ENCODE results near the gene UBAC1. TPM values are rescaled to one million over a fixed set of nuclear protein-coding genes. Genes with fewer than 3 reads are reported as not detected.

The UBAC1 gene
- total RNA-seq, 4 donors from 2014 or later: 48.6 to 61.4 (median 55.9) TPM

DNA sequence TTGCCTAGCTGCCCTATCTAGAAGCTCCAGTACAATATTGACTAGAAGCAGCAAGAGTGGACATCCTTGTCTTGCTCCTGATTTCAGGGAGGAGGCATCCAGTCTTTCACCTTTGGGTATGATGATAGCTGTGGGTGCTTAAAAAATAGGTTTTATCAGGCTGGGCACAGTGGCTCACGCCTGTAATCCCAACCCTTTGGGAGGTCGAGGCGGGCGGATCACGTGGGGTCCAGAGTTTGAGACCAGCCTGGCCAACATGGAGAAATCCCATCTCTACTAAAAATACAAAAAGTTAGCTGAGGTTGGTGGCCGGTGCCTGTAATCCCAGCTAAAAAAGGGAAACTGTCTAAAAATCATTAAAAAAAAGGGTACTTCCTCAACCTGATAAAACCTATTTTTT lies 51.8 kb downstream of the UBAC1 start:
- DNase-seq (ENCODE audit: low spot score in 2 of 2): no peak
- 94 to 96% methylated on average over 6 of the region's 6 CpGs for WGBS, 2 donors

DNA sequence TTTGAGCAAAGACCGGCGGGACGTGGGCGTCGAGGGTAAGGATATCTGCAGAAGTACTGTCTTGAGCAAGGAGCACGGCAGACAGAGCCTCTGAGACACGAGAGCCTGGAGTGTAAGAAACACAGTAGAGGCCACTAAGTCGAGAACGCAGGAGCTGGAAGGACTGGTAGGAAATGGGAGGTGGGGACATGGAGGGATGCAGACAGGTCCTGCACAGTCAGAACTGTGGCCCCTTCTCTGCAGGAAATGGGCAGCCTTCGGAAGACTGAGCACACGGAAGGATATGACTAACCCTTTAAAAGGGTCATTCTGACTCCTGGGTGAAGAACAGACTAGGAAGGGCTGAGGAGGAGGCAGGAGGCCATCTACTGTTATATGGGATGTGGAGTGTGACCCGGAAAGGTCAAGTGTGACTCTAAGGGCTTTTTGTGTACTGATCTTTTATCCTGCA lies 52.4 kb downstream of the UBAC1 start:
- H3K4me3 ChIP-seq: peak overlapping the region in 2 of 4 donors; percentile 60 to 96
- H3K27ac ChIP-seq: no peak overlapping the region
- H3K27me3 ChIP-seq: no peaks in the 10 kb centered on the region
- H3K9me3 ChIP-seq: peaks cover 0 to 25% (median 3%) of the 10 kb centered on the region in 4 donors
- peaks cover 0 to 39% (median 0%) of the 10 kb centered on the region in 3 donors for H3K36me3 ChIP-seq
- DNase-seq (ENCODE audit: low spot score in 2 of 2): no peak
- WGBS, 2 donors: 84 to 89% methylated on average over 12 of the region's 12 CpGs
- TF ChIP-seq, protein P1, sequence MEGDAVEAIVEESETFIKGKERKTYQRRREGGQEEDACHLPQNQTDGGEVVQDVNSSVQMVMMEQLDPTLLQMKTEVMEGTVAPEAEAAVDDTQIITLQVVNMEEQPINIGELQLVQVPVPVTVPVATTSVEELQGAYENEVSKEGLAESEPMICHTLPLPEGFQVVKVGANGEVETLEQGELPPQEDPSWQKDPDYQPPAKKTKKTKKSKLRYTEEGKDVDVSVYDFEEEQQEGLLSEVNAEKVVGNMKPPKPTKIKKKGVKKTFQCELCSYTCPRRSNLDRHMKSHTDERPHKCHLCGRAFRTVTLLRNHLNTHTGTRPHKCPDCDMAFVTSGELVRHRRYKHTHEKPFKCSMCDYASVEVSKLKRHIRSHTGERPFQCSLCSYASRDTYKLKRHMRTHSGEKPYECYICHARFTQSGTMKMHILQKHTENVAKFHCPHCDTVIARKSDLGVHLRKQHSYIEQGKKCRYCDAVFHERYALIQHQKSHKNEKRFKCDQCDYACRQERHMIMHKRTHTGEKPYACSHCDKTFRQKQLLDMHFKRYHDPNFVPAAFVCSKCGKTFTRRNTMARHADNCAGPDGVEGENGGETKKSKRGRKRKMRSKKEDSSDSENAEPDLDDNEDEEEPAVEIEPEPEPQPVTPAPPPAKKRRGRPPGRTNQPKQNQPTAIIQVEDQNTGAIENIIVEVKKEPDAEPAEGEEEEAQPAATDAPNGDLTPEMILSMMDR (IDR thresholded peaks at IDR 0.05): no peak
- TF ChIP-seq EP300 (IDR thresholded peaks at IDR 0.05) (no peak), POLR2A (IDR thresholded peaks at IDR 0.05) (no peak)
- peaks cover 0 to 46% (median 28%) of the 10 kb centered on the region in 4 donors for H3K4me1 ChIP-seq

More for the DNA sequence above, 51.8 kb downstream of the UBAC1 start:
- H3K36me3 ChIP-seq: peaks cover 0 to 45% (median 0%) of the 10 kb centered on the region in 3 donors
- H3K4me1 ChIP-seq: peaks cover 0 to 41% (median 27%) of the 10 kb centered on the region in 4 donors
- TF ChIP-seq, protein P1 (IDR thresholded peaks at IDR 0.05): no peak
- TF ChIP-seq POLR2A (IDR thresholded peaks at IDR 0.05): no peak
- TF ChIP-seq EP300 (IDR thresholded peaks at IDR 0.05): no peak
- H3K27me3 ChIP-seq: no peaks in the 10 kb centered on the region
- no peak overlapping the region for H3K4me3 ChIP-seq
- no peak overlapping the region for H3K27ac ChIP-seq
- H3K9me3 ChIP-seq: peaks cover 0 to 31% (median 4%) of the 10 kb centered on the region in 4 donors

DNA sequence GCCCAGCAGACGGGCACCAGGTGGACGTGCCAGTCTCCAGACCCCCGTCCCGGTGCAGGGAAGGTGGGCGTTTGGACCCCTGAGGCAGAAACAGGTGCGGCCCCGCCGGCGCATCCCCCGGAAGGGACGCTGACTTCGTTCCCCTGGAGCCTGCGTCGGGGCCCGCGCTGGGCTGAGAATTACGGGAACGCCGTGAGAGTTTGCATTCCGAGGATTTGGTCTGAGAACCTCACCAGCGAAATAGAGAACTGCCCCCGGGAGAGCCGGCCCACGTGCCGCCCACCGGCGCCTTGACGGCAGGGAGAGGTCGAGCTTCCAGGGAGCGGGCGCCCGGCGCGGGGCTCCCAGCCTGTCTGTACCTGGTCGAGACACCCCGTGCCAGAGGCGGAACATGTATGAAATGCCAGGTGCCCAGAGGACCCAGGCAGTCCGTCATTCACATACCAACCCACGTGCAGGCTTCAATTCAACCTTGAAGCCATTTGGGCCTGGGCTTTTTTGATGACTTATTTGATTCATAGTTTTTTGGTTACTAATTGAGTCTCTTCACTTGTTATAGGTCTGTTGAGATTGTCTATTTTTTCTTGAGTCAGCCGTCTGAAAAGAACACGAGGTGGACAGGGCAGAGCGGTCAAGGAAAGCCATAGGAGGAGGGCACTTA lies 53.0 kb downstream of the UBAC1 start:
- WGBS, 2 donors: 16 to 30% methylated on average over 25 to 39 of the region's 42 CpGs
- H3K27me3 ChIP-seq: no peaks in the 10 kb centered on the region
- DNase-seq (ENCODE audit: low spot score in 2 of 2): no peak
- TF ChIP-seq POLR2A (IDR thresholded peaks at IDR 0.05): no peak
- TF ChIP-seq, protein P1 (IDR thresholded peaks at IDR 0.05): no peak
- no peak for TF ChIP-seq EP300 (IDR thresholded peaks at IDR 0.05)
- peaks cover 0 to 19% (median 1%) of the 10 kb centered on the region in 4 donors for H3K9me3 ChIP-seq
- peak overlapping the region; percentile 45 to 96 (median 65) for H3K4me3 ChIP-seq
- peaks cover 0 to 34% (median 0%) of the 10 kb centered on the region in 3 donors for H3K36me3 ChIP-seq
- H3K4me1 ChIP-seq: peaks cover 0 to 51% (median 28%) of the 10 kb centered on the region in 4 donors
- H3K27ac ChIP-seq: peak overlapping the region; percentile 34 to 91 (median 68)

DNA sequence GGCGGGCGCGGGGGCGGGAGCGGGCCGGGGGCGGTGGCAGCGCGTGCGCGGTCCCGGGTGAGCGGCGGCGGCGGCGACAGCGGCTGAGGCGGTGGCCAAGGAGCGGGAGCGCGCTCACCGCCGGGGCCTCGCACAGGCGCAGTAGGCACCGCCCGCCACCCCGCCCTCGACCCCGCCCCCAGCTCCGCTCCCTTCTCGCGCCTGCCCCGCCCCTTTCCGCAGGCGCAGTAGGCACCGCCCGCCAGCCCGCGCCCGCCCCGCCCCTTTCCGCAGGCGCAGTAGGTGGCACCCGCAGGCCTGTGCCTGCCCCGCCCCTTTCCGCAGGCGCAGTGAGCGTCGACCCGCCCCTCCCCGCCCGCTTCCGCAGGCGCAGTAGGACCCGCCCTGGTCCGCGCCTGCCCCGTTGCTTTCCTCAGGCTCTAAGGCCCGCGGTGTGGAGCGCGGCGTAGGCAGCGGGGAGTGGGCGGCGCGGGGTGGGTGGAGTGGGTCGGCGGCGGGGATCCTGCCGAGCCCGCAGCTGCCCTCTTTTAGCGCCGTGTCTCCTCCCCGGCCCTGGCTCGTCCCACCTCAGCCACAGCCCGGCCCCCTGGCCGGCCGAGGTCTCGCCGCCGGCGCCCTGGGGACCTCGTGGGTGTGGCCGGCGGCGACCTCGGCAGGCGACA lies 53.6 kb downstream of the UBAC1 start, which contains the start of gene CAMSAP1:
TSS of gene CAMSAP1 (minus strand) at position 116 of the 662 bp plus-strand sequence. CDS start 387 bp downstream, outside the sequence.
- H3K36me3 ChIP-seq: peaks cover 0 to 27% (median 0%) of the 10 kb centered on the region in 3 donors
- H3K9me3 ChIP-seq: peaks cover 0 to 13% (median 0%) of the 10 kb centered on the region in 4 donors
- 0 to 2% methylated on average over 22 to 30 of the region's 91 CpGs for WGBS, 2 donors
- no peaks in the 10 kb centered on the region for H3K27me3 ChIP-seq
- peak; percentile 83 to 88 for DNase-seq (ENCODE audit: low spot score in 2 of 2)
- H3K4me1 ChIP-seq: peaks cover 0 to 58% (median 28%) of the 10 kb centered on the region in 4 donors
- peak within 1 kb of the TSS; percentile 49 to 96 (median 65) for H3K4me3 ChIP-seq
- TF ChIP-seq POLR2A (IDR thresholded peaks at IDR 0.05) (peak; percentile 21 to 47), EP300 (IDR thresholded peaks at IDR 0.05) (peak; percentile 32 to 66)
- TF ChIP-seq, protein P1 (IDR thresholded peaks at IDR 0.05): no peak
- peak within 1 kb of the TSS; percentile 34 to 91 (median 78) for H3K27ac ChIP-seq
